Osteoblast (primary cell): ENCODE data around the gene ACAP3. TPM values are rescaled to one million over a fixed set of nuclear protein-coding genes. Genes with fewer than 3 reads are reported as not detected.

Experiments used
- DNase-seq: peaks from one replicate; pipeline ENCODE4 v3.0.0; 2011; ENCODE audit warnings: low spot score, mixed read lengths; ENCODE audit not compliant: insufficient read length; ENCODE audit errors: missing footprints
- H2AFZ ChIP-seq: 2 replicates; pipeline ENCODE4 v1.6.0; 2011; ENCODE audit warnings: mild to moderate bottlenecking, low read length
- H3K27ac ChIP-seq: 2 replicates; pipeline ENCODE4 v1.5.1; 2011; ENCODE audit warnings: mild to moderate bottlenecking, low read depth, low read length, moderate library complexity
- H3K27me3 ChIP-seq: 2 replicates; pipeline ENCODE4 v1.6.0; 2012; ENCODE audit warnings: mild to moderate bottlenecking, control low read depth, inconsistent platforms, low read length, moderate library complexity; ENCODE audit not compliant: insufficient read depth
- H3K36me3 ChIP-seq: 2 replicates; pipeline ENCODE4 v1.5.1; 2011; ENCODE audit warnings: mild to moderate bottlenecking, low read length, control low read depth, moderate library complexity; ENCODE audit not compliant: insufficient read depth
- H3K4me1 ChIP-seq: 2 replicates; pipeline ENCODE4 v1.5.1; 2011; ENCODE audit warnings: mild to moderate bottlenecking, low read length, control low read depth, moderate library complexity; ENCODE audit not compliant: insufficient read depth
- H3K4me2 ChIP-seq: 2 replicates; pipeline ENCODE4 v1.6.0; 2011; ENCODE audit warnings: mild to moderate bottlenecking, low read length; ENCODE audit not compliant: insufficient read depth
- H3K4me3 ChIP-seq: fragments of 200-600 bp; sonication (generic); 3 replicates; pipeline ENCODE4 v1.5.1; 2012; ENCODE audit warnings: mild to moderate bottlenecking, low read length, inconsistent platforms; ENCODE audit not compliant: insufficient read depth
- H3K79me2 ChIP-seq: 2 replicates; pipeline ENCODE4 v1.6.0; 2012; ENCODE audit warnings: mild to moderate bottlenecking, low read length, control low read depth, inconsistent platforms; ENCODE audit not compliant: insufficient read depth
- H3K9me3 ChIP-seq: 2 replicates; pipeline ENCODE4 v1.5.1; 2011; ENCODE audit warnings: low read depth, low read length, control low read depth
- H4K20me1 ChIP-seq: 2 replicates; pipeline ENCODE4 v1.6.0; 2012; ENCODE audit warnings: mild to moderate bottlenecking, low read length, control low read depth; ENCODE audit not compliant: insufficient read depth
- CTCF ChIP-seq: IDR thresholded peaks from 2 replicates; pipeline ENCODE4 v1.5.1; 2011; ENCODE audit warnings: mild to moderate bottlenecking, low read depth, low read length, moderate library complexity; ENCODE audit errors: extremely low read depth
- total RNA-seq: library from RNA; depleted of rRNA; stranded (reverse); fragments of >200 nt; gene quantifications from 2 replicates; pipeline ENCODE4 v1.2.3, GENCODE V29; 2012

ACAP3 gene
- total RNA-seq, 1 donor: 46.7 TPM

GRCh38 chr1:1262758-1263157 lies 45.0 kb downstream of the ACAP3 start:
- Histone ChIP-seq H3K4me3 (no peak overlapping the region), H4K20me1 (peaks cover 37% of the 10 kb centered on the region), H3K79me2 (peaks cover 72% of the 10 kb centered on the region), H3K4me1 (peaks cover 22% of the 10 kb centered on the region), H2AFZ (no peak overlapping the region), H3K27me3 (no peaks in the 10 kb centered on the region), H3K4me2 (no peak overlapping the region), H3K36me3 (peaks cover 67% of the 10 kb centered on the region), H3K9me3 (no peaks in the 10 kb centered on the region), H3K27ac (peak overlapping the region; percentile 99)
- no peak for DNase-seq
- no peak for TF ChIP-seq CTCF

- H3K27ac ChIP-seq: peak overlapping the region; percentile 99
- peaks cover 68% of the 10 kb centered on the region for H3K79me2 ChIP-seq
- peaks cover 60% of the 10 kb centered on the region for H3K36me3 ChIP-seq
These were observed 45.7 kb downstream of the ACAP3 start for GRCh38 chr1:1262071-1262470.

GRCh38 chr1:1260843-1261560 lies 46.7 kb downstream of the ACAP3 start:
- no peak overlapping the region for H3K4me3 ChIP-seq
- H3K27me3 ChIP-seq: no peaks in the 10 kb centered on the region
- H3K4me2 ChIP-seq: no peak overlapping the region
- H3K36me3 ChIP-seq: peaks cover 64% of the 10 kb centered on the region
- H3K79me2 ChIP-seq: peaks cover 64% of the 10 kb centered on the region
- peaks cover 19% of the 10 kb centered on the region for H3K4me1 ChIP-seq
- no peaks in the 10 kb centered on the region for H3K9me3 ChIP-seq
- H3K27ac ChIP-seq: no peak overlapping the region
- DNase-seq: no peak
- peaks cover 38% of the 10 kb centered on the region for H4K20me1 ChIP-seq
- no peak overlapping the region for H2AFZ ChIP-seq
- TF ChIP-seq CTCF: no peak

More at GRCh38 chr1:1262071-1262470, 45.7 kb downstream of the ACAP3 start:
- no peak overlapping the region for H3K4me3 ChIP-seq
- H3K9me3 ChIP-seq: no peaks in the 10 kb centered on the region
- peaks cover 22% of the 10 kb centered on the region for H3K4me1 ChIP-seq
- H4K20me1 ChIP-seq: peaks cover 38% of the 10 kb centered on the region
- H3K4me2 ChIP-seq: no peak overlapping the region
- H3K27me3 ChIP-seq: no peaks in the 10 kb centered on the region
- TF ChIP-seq CTCF: no peak
- no peak for DNase-seq
- no peak overlapping the region for H2AFZ ChIP-seq

GRCh38 chr1:1259951-1260600 lies 47.7 kb downstream of the ACAP3 start:
- Histone ChIP-seq H3K27ac (no peak overlapping the region), H3K9me3 (no peaks in the 10 kb centered on the region), H3K36me3 (peaks cover 70% of the 10 kb centered on the region), H3K27me3 (no peaks in the 10 kb centered on the region), H3K79me2 (peaks cover 66% of the 10 kb centered on the region), H3K4me1 (peaks cover 10% of the 10 kb centered on the region), H4K20me1 (peaks cover 41% of the 10 kb centered on the region), H3K4me2 (no peak overlapping the region), H3K4me3 (no peak overlapping the region), H2AFZ (no peak overlapping the region)
- no peak for TF ChIP-seq CTCF
- DNase-seq: no peak
